Measurements from ENCODE around the gene SLC37A2.

Gene SLC37A2

DNA sequence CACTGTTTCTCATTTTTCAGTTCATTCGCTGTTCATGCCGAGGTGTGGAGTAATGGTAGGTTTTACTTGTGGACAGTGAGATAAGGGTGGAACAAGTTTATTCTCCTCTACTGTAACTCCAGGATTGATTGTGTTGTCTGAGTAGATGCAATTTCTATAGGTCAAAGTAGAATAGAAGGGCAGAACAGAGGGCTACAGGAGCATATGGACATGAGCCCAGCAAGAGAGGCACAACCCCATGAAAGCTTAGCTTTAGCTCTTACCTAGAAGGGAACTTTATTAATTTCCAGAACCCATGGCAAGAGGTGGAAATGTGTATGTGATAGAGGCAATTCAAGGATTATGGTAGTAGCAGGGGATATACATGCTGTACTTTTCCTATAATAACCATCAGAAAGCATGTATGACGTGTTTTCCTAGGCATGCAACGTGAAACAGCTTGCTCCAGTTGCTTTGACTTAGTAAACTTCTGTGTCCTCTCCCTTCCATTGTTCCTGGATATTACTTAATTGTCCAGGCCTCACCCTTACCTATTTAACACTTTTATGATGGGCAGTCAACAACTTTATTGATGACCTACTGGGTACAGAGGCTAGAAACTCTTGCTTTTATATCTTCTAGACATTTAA is 13.8 kb upstream of the SLC37A2 start:
- H2AFZ ChIP-seq (ENCODE audit: low read length): no peak overlapping the region
- H3K4me3 ChIP-seq (ENCODE audit: low read length, poor library complexity, severe bottlenecking): no peak overlapping the region
- H3K36me3 ChIP-seq (ENCODE audit: insufficient read depth, low read length): no peaks in the 10 kb centered on the region
- H3K9me2 ChIP-seq (replicated peaks; ENCODE audit: low read depth, low read length): no peaks in the 10 kb centered on the region
- no peak overlapping the region for H3K4me2 ChIP-seq (ENCODE audit: low read depth, low read length, poor library complexity, severe bottlenecking)
- TF ChIP-seq CTCF (conservative IDR thresholded peaks at IDR 0.05; ENCODE audit: low read length) (no peak), EZH2phosphoT487 (IDR thresholded peaks at IDR 0.05; ENCODE audit: borderline replicate concordance) (no peak)
- H3F3A ChIP-seq (ENCODE audit: low read depth): no peaks in the 10 kb centered on the region
- H3K9ac ChIP-seq (ENCODE audit: low read depth, low read length, poor library complexity, severe bottlenecking): no peak overlapping the region
- H3K9me3 ChIP-seq (ENCODE audit: insufficient read depth, low read depth, low read length): no peaks in the 10 kb centered on the region
- H3K79me2 ChIP-seq (ENCODE audit: insufficient read depth, low read length): no peaks in the 10 kb centered on the region
- no peaks in the 10 kb centered on the region for H3K4me1 ChIP-seq (ENCODE audit: insufficient read depth, low read length, poor library complexity, severe bottlenecking)
- H4K20me1 ChIP-seq (ENCODE audit: insufficient read depth, low read length, poor library complexity, severe bottlenecking): no peaks in the 10 kb centered on the region
- no peaks in the 10 kb centered on the region for H3K27me3 ChIP-seq (ENCODE audit: insufficient read depth, low read length, poor library complexity, severe bottlenecking)

GRCh38 chr11:125052047-125052446 is 11.1 kb upstream of the SLC37A2 start:
- no peaks in the 10 kb centered on the region for H3F3A ChIP-seq (ENCODE audit: low read depth)
- H4K20me1 ChIP-seq (ENCODE audit: insufficient read depth, low read length, poor library complexity, severe bottlenecking): no peaks in the 10 kb centered on the region
- no peaks in the 10 kb centered on the region for H3K9me3 ChIP-seq (ENCODE audit: insufficient read depth, low read depth, low read length)
- no peak overlapping the region for H3K9ac ChIP-seq (ENCODE audit: low read depth, low read length, poor library complexity, severe bottlenecking)
- no peak overlapping the region for H3K4me2 ChIP-seq (ENCODE audit: low read depth, low read length, poor library complexity, severe bottlenecking)
- H3K79me2 ChIP-seq (ENCODE audit: insufficient read depth, low read length): no peaks in the 10 kb centered on the region
- H2AFZ ChIP-seq (ENCODE audit: low read length): no peak overlapping the region
- H3K27me3 ChIP-seq (ENCODE audit: insufficient read depth, low read length, poor library complexity, severe bottlenecking): no peaks in the 10 kb centered on the region
- no peaks in the 10 kb centered on the region for H3K36me3 ChIP-seq (ENCODE audit: insufficient read depth, low read length)
- H3K4me3 ChIP-seq (ENCODE audit: low read length, poor library complexity, severe bottlenecking): no peak overlapping the region
- no peaks in the 10 kb centered on the region for H3K9me2 ChIP-seq (replicated peaks; ENCODE audit: low read depth, low read length)
- TF ChIP-seq EZH2phosphoT487 (IDR thresholded peaks at IDR 0.05; ENCODE audit: borderline replicate concordance) (no peak), CTCF (conservative IDR thresholded peaks at IDR 0.05; ENCODE audit: low read length) (no peak)
- no peaks in the 10 kb centered on the region for H3K4me1 ChIP-seq (ENCODE audit: insufficient read depth, low read length, poor library complexity, severe bottlenecking)

DNA sequence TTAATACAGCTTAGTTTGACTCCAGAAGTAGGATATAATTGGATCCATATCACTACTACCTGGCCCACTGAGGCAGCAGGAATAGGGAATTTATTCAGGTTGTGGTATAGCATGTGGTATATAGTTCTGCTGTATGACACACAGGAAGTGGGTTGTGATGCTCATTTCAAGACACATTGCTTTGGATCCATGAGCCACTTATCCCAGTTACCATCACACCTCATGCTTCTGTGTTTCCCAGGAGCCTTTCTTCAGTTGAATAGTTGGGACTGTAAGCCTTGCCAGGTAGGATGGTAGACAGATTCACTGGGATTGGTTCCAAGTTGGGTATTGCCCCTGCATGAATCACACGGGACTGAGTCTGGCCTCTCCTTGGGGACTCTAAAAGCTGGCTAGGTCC is 9.9 kb upstream of the SLC37A2 start:
- Histone ChIP-seq H3K27me3 (ENCODE audit: insufficient read depth, low read length, poor library complexity, severe bottlenecking) (no peaks in the 10 kb centered on the region), H3K9ac (ENCODE audit: low read depth, low read length, poor library complexity, severe bottlenecking) (no peak overlapping the region), H3K4me1 (ENCODE audit: insufficient read depth, low read length, poor library complexity, severe bottlenecking) (no peaks in the 10 kb centered on the region), H3K9me2 (replicated peaks; ENCODE audit: low read depth, low read length) (no peaks in the 10 kb centered on the region), H2AFZ (ENCODE audit: low read length) (no peak overlapping the region), H3K4me3 (ENCODE audit: low read length, poor library complexity, severe bottlenecking) (no peak overlapping the region), H3F3A (ENCODE audit: low read depth) (no peaks in the 10 kb centered on the region), H3K36me3 (ENCODE audit: insufficient read depth, low read length) (no peaks in the 10 kb centered on the region), H3K9me3 (ENCODE audit: insufficient read depth, low read depth, low read length) (no peaks in the 10 kb centered on the region), H4K20me1 (ENCODE audit: insufficient read depth, low read length, poor library complexity, severe bottlenecking) (no peaks in the 10 kb centered on the region), H3K4me2 (ENCODE audit: low read depth, low read length, poor library complexity, severe bottlenecking) (no peak overlapping the region), H3K79me2 (ENCODE audit: insufficient read depth, low read length) (no peaks in the 10 kb centered on the region)
- TF ChIP-seq CTCF (conservative IDR thresholded peaks at IDR 0.05; ENCODE audit: low read length) (no peak), EZH2phosphoT487 (IDR thresholded peaks at IDR 0.05; ENCODE audit: borderline replicate concordance) (no peak)

Measured in Loucy (cell line).